IMR-90 (cell line): Measurements from ENCODE around the gene PLA2G2C. TPM values are rescaled to one million over a fixed set of nuclear protein-coding genes. Genes with fewer than 3 reads are reported as not detected.

Experiments used
- ATAC-seq: fragments of 200-7000 bp; cut with Tn5 transposase; 2 replicates; pipeline ENCODE4 v1.9.1; 2020; ENCODE audit warnings: low read depth, mild to moderate bottlenecking, moderate library complexity
- BruUV-seq: library from RNA; stranded (reverse); fragments of 400-500 nt; replicated peaks from 2 replicates; lab custom pipeline; 2021; lab: Mats Ljungman, UMichigan
- CTCF ChIA-PET: fragments of 300-600 bp; formaldehyde crosslinking; extraction: SDS; loops from one replicate; lab custom pipeline; 2021; ENCODE audit warnings: antibody characterized with exemption; lab: Yijun Ruan, JAX
- POLR2A ChIA-PET: fragments of 300-600 bp; sonication (Branson Sonifier 250); formaldehyde crosslinking; loops from one replicate; lab custom pipeline; 2022; ENCODE audit warnings: antibody characterized with exemption; ENCODE audit not compliant: unreplicated experiment; lab: Charles Lee
- DNase-seq: peaks from one replicate; pipeline ENCODE4 v3.0.0; 2013
- H2AFZ ChIP-seq: replicated peaks from 2 replicates; pipeline ENCODE3; 2013; ENCODE audit warnings: low read length, mild to moderate bottlenecking; ENCODE audit not compliant: poor library complexity
- H2AK5ac ChIP-seq: 2 replicates; pipeline ENCODE4 v1.6.1; 2013; ENCODE audit warnings: low read depth, low read length, inconsistent platforms
- H2AK9ac ChIP-seq: replicated peaks from 2 replicates; pipeline ENCODE3; 2013; ENCODE audit warnings: mild to moderate bottlenecking, low read depth, low read length, moderate library complexity; ENCODE audit not compliant: poor library complexity
- H2BK120ac ChIP-seq: 2 replicates; pipeline ENCODE4 v1.6.1; 2013; ENCODE audit warnings: low read depth, low read length, inconsistent platforms
- H2BK15ac ChIP-seq: 3 replicates; pipeline ENCODE4 v1.6.1; 2013; ENCODE audit warnings: low read depth, low read length, inconsistent platforms
- H2BK20ac ChIP-seq: 2 replicates; pipeline ENCODE4 v1.6.1; 2013; ENCODE audit warnings: low read depth, mild to moderate bottlenecking, inconsistent platforms, low read length, moderate library complexity
- H2BK5ac ChIP-seq: 2 replicates; pipeline ENCODE4 v1.6.1; 2013; ENCODE audit warnings: mild to moderate bottlenecking, low read depth, low read length, inconsistent platforms; ENCODE audit not compliant: poor library complexity, severe bottlenecking
- H3K14ac ChIP-seq: replicated peaks from 2 replicates; pipeline ENCODE4 v1.6.1; 2013; ENCODE audit warnings: low read depth, low read length, inconsistent platforms
- H3K18ac ChIP-seq: 2 replicates; pipeline ENCODE4 v1.6.1; 2013; ENCODE audit warnings: low read depth, low read length, control low read depth
- H3K23ac ChIP-seq: 2 replicates; pipeline ENCODE4 v1.6.1; 2013; ENCODE audit warnings: low read depth, low read length, inconsistent platforms
- H3K27ac ChIP-seq: 2 replicates; pipeline ENCODE4 v1.5.1; 2013; ENCODE audit warnings: mild to moderate bottlenecking, control low read depth, low read length; ENCODE audit not compliant: insufficient read depth
- H3K27me3 ChIP-seq: 2 replicates; pipeline ENCODE4 v1.6.1; 2013; ENCODE audit warnings: low read length; ENCODE audit not compliant: control insufficient read depth, insufficient read depth
- H3K36me3 ChIP-seq: 2 replicates; pipeline ENCODE4 v1.6.1; 2013; ENCODE audit warnings: low read length, mixed read lengths; ENCODE audit not compliant: control insufficient read depth, insufficient read depth
- H3K4ac ChIP-seq: 2 replicates; pipeline ENCODE4 v1.6.1; 2013; ENCODE audit warnings: low read depth, low read length, inconsistent platforms
- H3K4me1 ChIP-seq: 2 replicates; pipeline ENCODE4 v1.6.1; 2013; ENCODE audit warnings: low read length, mixed read lengths; ENCODE audit not compliant: control insufficient read depth, insufficient read depth
- H3K4me2 ChIP-seq: 2 replicates; pipeline ENCODE4 v1.6.1; 2013; ENCODE audit warnings: low read depth, mild to moderate bottlenecking, control low read depth, low read length, moderate library complexity
- H3K4me3 ChIP-seq: 2 replicates; pipeline ENCODE4 v1.5.1; 2013; ENCODE audit warnings: low read depth, mild to moderate bottlenecking, control low read depth, low read length, moderate library complexity; ENCODE audit not compliant: insufficient read depth
- H3K56ac ChIP-seq: 2 replicates; pipeline ENCODE4 v1.6.1; 2013; ENCODE audit warnings: low read length, inconsistent platforms; ENCODE audit not compliant: insufficient read depth; ENCODE audit errors: extremely low read depth
- H3K79me1 ChIP-seq, 2 experiments: 2 replicates each; pipeline ENCODE4 v1.6.1; 2013; ENCODE audit warnings: low read length in 2 of 2, inconsistent platforms in 1 of 2, low read depth in 1 of 2
- H3K9ac ChIP-seq: 2 replicates; pipeline ENCODE4 v1.6.1; 2013; ENCODE audit warnings: low read depth, low read length, control low read depth
- H3K9me1 ChIP-seq: 2 replicates; pipeline ENCODE4 v1.6.1; 2013; ENCODE audit warnings: low read length, inconsistent platforms; ENCODE audit not compliant: insufficient read depth
- H3K9me3 ChIP-seq: 2 replicates; pipeline ENCODE4 v1.6.1; 2013; ENCODE audit warnings: low read length; ENCODE audit not compliant: control insufficient read depth, insufficient read depth
- H4K20me1 ChIP-seq: 2 replicates; pipeline ENCODE4 v1.6.1; 2013; ENCODE audit warnings: low read length, inconsistent platforms; ENCODE audit not compliant: insufficient read depth
- H4K5ac ChIP-seq: 2 replicates; pipeline ENCODE4 v1.6.1; 2013; ENCODE audit warnings: mild to moderate bottlenecking, low read depth, low read length, control low read depth
- H4K8ac ChIP-seq, 2 experiments: 2 replicates each; pipeline ENCODE4 v1.6.1; 2013; ENCODE audit warnings: low read depth in 2 of 2, low read length in 2 of 2, control low read depth in 1 of 2, inconsistent platforms in 1 of 2
- H4K91ac ChIP-seq: 2 replicates; pipeline ENCODE4 v1.6.1; 2013; ENCODE audit warnings: low read depth, low read length, inconsistent platforms; ENCODE audit not compliant: insufficient read depth
- BHLHE40 ChIP-seq: fragments of 150-350 bp; IDR thresholded peaks from 2 replicates; pipeline ENCODE4 v1.6.1; 2016; ENCODE audit warnings: mild to moderate bottlenecking, low read depth, low read length
- CEBPB ChIP-seq: IDR thresholded peaks from 2 replicates; pipeline ENCODE4 v1.6.1; 2012; ENCODE audit warnings: low read depth, low read length, improper control_type of control experiment
- CHD1 ChIP-seq: IDR thresholded peaks from 2 replicates; pipeline ENCODE4 v1.6.1; 2012; ENCODE audit warnings: low read depth, low read length, improper control_type of control experiment
- CTCF ChIP-seq: conservative IDR thresholded peaks from 2 replicates; pipeline ENCODE4 v1.5.1; 2012; ENCODE audit warnings: mild to moderate bottlenecking, low read depth, low read length, improper control_type of control experiment
- ELK1 ChIP-seq: fragments of 150-350 bp; IDR thresholded peaks from 2 replicates; pipeline ENCODE4 v1.6.1; 2016; ENCODE audit warnings: low read depth, mild to moderate bottlenecking, low read length, moderate library complexity, borderline replicate concordance
- FOS ChIP-seq: fragments of 150-350 bp; IDR thresholded peaks from 2 replicates; pipeline ENCODE4 v1.6.1; 2016; ENCODE audit warnings: low read depth, low read length
- MAFK ChIP-seq: IDR thresholded peaks from 2 replicates; pipeline ENCODE4 v1.6.1; 2012; ENCODE audit warnings: low read depth, low read length, improper control_type of control experiment
- MAZ ChIP-seq: IDR thresholded peaks from 2 replicates; pipeline ENCODE4 v1.6.1; 2012; ENCODE audit warnings: low read depth, mild to moderate bottlenecking, low read length, improper control_type of control experiment, moderate library complexity, borderline replicate concordance
- MXI1 ChIP-seq: IDR thresholded peaks from 2 replicates; pipeline ENCODE4 v1.6.1; 2012; ENCODE audit warnings: low read depth, mild to moderate bottlenecking, low read length, moderate library complexity, borderline replicate concordance
- NFE2L2 ChIP-seq: fragments of 150-350 bp; IDR thresholded peaks from 2 replicates; pipeline ENCODE4 v1.6.1; 2016; ENCODE audit warnings: low read depth, mild to moderate bottlenecking, low read length
- POLR2A ChIP-seq: IDR thresholded peaks from 2 replicates; pipeline ENCODE4 v1.6.1; 2012; ENCODE audit warnings: mild to moderate bottlenecking, low read depth, low read length
- RAD21 ChIP-seq: IDR thresholded peaks from 2 replicates; pipeline ENCODE4 v1.6.1; 2012; ENCODE audit warnings: low read length, improper control_type of control experiment
- RCOR1 ChIP-seq: IDR thresholded peaks from 2 replicates; pipeline ENCODE4 v1.6.1; 2012; ENCODE audit warnings: mild to moderate bottlenecking, low read length, improper control_type of control experiment; ENCODE audit not compliant: insufficient replicate concordance
- RFX5 ChIP-seq: IDR thresholded peaks from 2 replicates; pipeline ENCODE4 v1.8.0; 2012; ENCODE audit warnings: low read depth, mild to moderate bottlenecking, low read length, moderate library complexity
- SMC3 ChIP-seq: fragments of 150-350 bp; IDR thresholded peaks from 2 replicates; pipeline ENCODE4 v1.6.1; 2016; ENCODE audit warnings: low read depth, mild to moderate bottlenecking, antibody characterized with exemption, low read length, moderate library complexity
- USF2 ChIP-seq: fragments of 150-350 bp; IDR thresholded peaks from 2 replicates; pipeline ENCODE4 v1.6.1; 2017; ENCODE audit warnings: mild to moderate bottlenecking, antibody characterized with exemption, low read length, low read depth
- WGBS, 2 experiments: methylation state at CpG; one replicate each; pipeline versions ENCODE4 v1.1.5 to v1.1.7; 2013; ENCODE audit warnings: missing lambda C conversion rate in 2 of 2; ENCODE audit not compliant: insufficient read length in 1 of 2; ENCODE audit errors: extremely low coverage in 2 of 2; 5-methylcytosine and 5-hydroxymethylcytosine counted together
- dilution Hi-C: fragments of 300-500 bp; cut with HindIII; formaldehyde crosslinking; loops from one replicate; pipeline ENCODE4 v1.14.3; 2018; ENCODE audit warnings: low sequenced_read_pairs; ENCODE audit not compliant: unreplicated experiment
- in situ Hi-C: fragments of 300-500 bp; cut with MboI; formaldehyde crosslinking; loops from 3 replicates; pipeline ENCODE4 v1.14.3; 2019; ENCODE audit warnings: low sequenced_read_pairs, inconsistent platforms, mixed read lengths
- intact Hi-C: fragments of 100-400 bp; cut with micrococcal nuclease; formaldehyde crosslinking; loops from 2 replicates; pipeline ENCODE4 v1.10.0; 2022
- polyA plus RNA-seq, 3 experiments: library from polyadenylated mRNA; depleted of rRNA; stranded (reverse); fragments of >200 nt; gene quantifications; 2 replicates each; pipeline ENCODE4 v1.2.3, GENCODE V29; 2012; ENCODE audit warnings: low replicate concordance in 1 of 3
- total RNA-seq: library from RNA; depleted of rRNA; stranded (reverse); fragments of >200 nt; gene quantifications from 2 replicates; pipeline ENCODE4 v1.2.3, GENCODE V29; 2012

Gene PLA2G2C
- total and polyA plus RNA-seq, 2 of the 4 experiments (the other 2 are of a cell fraction), result not detected

GRCh38 chr1:20136249-20136648 lies 50.1 kb downstream of the PLA2G2C start:
- Histone ChIP-seq H3K4ac (no peak overlapping the region), H3K18ac (no peak overlapping the region), H3K9ac (no peak overlapping the region), H2AFZ (no peak overlapping the region), H3K4me3 (no peak overlapping the region), H3K4me2 (no peak overlapping the region), H3K79me1 (no peaks in the 10 kb centered on the region), H3K14ac (no peak overlapping the region), H4K5ac (no peak overlapping the region), H4K20me1 (no peaks in the 10 kb centered on the region), H2BK15ac (no peak overlapping the region), H3K9me3 (no peaks in the 10 kb centered on the region), H2BK5ac (no peak overlapping the region), H4K8ac (no peak overlapping the region), H2BK20ac (no peak overlapping the region), H3K27me3 (peaks cover 1% of the 10 kb centered on the region), H3K36me3 (no peaks in the 10 kb centered on the region), H3K56ac (no peak overlapping the region), H4K91ac (no peak overlapping the region), H2BK120ac (no peak overlapping the region), H3K23ac (no peak overlapping the region), H2AK5ac (no peak overlapping the region), H3K27ac (no peak overlapping the region), H3K9me1 (0 out of 2 replicates have a peak, but pooled peaks cover 3% of the 10 kb centered on the region), H3K4me1 (no peaks in the 10 kb centered on the region), H2AK9ac (no peak overlapping the region)
- no TSS peak for BruUV-seq
- TF ChIP-seq MAZ (no peak), CEBPB (no peak), POLR2A (no peak), SMC3 (no peak), USF2 (no peak), MAFK (no peak), MXI1 (no peak), RAD21 (no peak), BHLHE40 (no peak), CTCF (no peak), RCOR1 (no peak), NFE2L2 (no peak), RFX5 (no peak), FOS (no peak), CHD1 (no peak), ELK1 (no peak)
- intact Hi-C loops (no loop called here), in situ Hi-C loops (no loop called here), dilution Hi-C loops (no loop called here)
- DNase-seq, result no peak
- CTCF ChIA-PET, result no interaction called here
- ATAC-seq, result no peak
- 76% methylated on average over 3 of the region's 3 CpGs; no CpG with 5 or more reads in 1 of the 2 experiments for WGBS, 2 experiments
- POLR2A ChIA-PET, result no interaction called here
